DMS 273 (cell line): ENCODE data around the gene FBXO44.

Experiments used
- DNase-seq: peaks from one replicate; lab custom pipeline; 2025; ENCODE audit not compliant: unreplicated experiment; lab: John Stamatoyannopoulos, UW

The FBXO44 gene

DNA sequence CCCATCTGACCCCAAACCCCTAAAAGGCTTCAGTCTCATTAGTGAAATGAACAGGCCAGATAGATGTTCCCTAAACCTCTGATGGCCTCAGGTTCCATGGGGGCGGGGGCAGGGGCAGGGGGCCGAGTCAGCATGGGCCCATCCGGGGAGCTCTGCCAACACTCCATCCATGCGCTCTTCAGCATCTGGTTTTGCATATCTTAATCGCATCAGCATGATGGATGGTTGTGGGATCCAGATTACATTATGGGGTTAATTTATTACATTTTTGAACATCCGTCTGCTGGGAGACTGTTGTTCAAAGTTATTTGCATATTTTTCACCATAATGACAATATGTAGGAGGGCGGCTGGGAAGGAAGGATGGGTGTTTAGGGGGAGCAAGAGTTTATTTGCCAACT is 29.4 kb downstream of the FBXO44 start:
- peak; percentile 46 for DNase-seq

DNA sequence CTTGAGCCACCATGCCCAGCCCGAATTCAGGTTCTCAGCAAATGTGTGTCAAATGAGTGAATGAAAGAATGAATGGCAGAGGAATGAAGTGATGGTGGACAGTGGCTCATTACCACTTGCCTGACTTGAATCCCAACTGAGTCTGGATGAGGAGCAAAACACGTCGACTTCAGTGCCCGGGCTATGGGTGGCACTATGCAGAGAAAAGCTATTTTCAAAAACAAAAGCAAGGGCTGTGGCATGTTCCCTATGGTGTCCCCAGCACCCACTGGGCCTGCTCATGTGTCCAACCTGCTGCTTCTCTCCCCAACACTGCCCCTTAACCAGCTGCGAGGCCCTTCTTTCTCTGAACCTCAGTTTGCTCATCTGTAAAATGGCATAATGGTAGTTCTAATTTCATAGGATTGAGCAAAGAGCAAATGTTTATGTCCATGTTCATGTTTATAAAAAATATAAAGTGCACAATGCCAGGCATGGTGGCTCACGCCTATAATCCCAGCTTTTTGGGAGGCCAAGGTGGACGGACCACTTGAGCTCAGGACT is 30.6 kb downstream of the FBXO44 start:
- no peak for DNase-seq

DNA sequence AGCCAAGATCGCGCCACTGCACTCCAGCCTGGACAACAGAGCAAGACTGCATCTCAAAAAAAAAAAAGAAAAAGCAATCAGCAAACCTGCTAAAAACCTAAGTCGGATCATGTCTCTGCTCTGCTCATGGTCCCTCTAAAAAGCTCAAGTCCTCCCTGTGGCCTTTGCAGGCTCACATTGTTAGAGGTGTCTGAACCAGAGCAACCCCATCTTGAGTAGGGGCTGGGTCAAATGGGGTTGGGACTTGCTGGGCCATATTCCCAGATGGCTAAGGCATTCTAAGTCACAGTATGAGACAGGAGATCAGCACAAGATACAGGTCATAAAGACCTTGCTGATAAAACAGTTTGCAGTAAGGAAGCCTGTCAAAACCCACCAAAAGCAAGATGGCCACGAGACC is 33.8 kb downstream of the FBXO44 start:
- no peak for DNase-seq

DNA sequence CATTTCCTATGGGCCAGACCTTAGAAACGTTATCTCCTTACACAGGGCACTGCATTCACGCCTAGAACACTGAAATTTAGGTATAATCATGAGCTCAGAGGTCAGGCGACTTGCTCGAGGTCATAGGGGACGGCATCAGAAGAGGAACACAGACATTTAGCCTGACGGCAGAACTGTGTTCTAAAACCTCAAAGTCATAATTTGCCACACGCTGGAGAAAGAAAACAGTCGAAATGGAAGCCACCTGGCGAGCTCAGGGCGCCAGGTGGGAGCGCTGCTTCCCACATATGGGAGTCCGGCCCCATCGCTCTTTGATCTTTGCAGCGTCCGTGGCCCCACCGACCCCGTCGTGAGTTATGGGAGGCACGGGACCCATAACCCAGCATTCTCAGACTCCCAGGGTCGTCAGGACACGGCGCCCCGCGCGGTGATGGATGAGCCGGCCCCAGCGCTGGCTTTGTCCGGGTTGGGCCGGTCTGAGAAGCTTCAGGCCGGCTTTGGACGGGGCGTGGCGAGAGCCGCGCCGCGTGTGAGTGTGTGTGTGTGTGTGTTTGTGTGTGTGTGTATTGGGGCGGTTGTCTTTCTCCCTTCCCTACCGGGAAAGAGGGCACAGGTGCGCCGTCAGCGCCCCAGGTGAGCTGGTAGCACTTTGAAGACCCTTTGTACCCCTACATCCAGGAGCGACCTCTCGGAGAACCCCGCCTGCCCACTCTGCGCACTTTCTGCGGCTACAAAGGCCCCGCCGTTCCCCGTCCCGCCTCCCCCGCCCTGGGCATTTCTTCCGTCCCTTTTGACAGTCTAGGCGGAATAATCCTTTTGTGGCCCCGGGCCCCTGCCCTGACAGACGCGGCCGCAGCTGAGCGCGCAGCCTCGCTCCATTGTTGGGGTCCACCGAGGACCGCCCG is 36.0 kb downstream of the FBXO44 start:
- DNase-seq = no peak

DNA sequence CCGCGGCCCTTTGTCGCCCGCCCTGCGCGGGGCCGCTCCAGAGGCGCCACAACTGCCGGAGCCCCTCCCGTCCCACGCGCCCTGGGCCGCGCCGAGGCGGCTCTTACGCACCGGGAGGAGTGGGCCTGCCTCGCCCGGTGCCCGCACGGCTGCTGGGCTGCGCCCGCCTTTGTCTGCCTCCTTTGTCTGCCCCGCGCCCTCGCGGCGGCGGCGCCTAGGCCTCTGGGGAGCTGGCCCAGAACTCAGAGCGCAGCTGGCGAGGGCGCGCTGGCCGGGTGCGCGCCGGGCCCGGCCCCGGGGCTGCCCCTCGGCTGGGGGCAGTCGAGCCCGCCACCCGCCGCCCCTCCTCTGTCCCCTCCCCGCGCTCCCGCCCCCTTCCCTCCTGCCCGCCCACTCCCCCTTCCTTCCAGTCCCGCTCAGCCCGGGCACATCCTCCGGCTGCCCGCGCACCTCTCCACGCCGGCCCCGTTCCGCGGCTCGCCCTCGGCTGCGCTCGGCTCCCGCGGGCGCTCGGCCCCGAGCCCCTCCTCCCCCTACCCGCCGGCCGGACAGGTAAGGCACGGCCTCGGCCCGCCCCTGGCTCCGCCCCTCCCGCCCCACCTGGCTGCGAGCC is 36.7 kb downstream of the FBXO44 start, which contains the start of gene DRAXIN:
Gene DRAXIN, plus strand, starts transcription at position 409 of the 613 bp plus-strand sequence. CDS start 14,549 bp downstream, outside the sequence.
- peak; percentile 51 for DNase-seq

DNA sequence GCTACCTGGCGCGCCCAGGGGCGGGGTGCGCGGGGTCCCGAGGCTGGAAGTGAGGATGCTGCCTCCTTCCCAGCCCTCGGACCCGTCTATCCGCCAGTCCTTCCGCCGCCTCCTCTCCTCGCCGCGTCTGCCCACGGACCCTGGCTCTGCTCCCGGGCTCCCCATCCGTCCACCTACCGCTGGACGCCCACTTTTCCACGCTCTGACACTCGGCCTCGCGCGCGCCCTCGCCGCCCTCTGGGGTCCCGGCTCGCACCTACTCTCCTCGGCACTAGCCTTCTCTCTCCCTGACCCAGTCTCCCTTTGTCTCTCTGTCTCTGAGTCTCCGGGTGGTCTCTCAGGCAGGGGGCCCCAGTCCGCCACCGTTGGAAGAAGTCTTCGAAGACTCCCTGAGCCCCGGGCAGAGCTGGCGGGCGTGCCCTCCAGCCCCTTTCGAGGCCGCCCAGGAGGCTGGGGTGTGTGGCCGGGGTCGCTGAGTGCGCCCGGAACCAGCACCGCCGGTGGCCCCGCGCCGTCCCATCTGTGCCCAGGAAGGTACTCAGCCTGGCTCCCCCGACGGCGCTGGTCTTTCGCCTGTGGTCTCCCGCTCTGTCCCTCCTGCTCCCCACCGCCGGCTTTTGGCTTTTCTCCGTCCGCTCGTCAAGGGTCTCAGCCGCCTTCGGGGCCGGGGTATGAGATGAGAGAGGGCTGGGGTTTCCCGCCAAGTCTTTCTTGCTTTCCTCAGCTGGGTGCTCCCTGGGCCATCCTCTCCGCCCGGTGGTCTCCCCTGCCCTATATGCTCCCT is 37.4 kb downstream of the FBXO44 start:
- no peak for DNase-seq

DNA sequence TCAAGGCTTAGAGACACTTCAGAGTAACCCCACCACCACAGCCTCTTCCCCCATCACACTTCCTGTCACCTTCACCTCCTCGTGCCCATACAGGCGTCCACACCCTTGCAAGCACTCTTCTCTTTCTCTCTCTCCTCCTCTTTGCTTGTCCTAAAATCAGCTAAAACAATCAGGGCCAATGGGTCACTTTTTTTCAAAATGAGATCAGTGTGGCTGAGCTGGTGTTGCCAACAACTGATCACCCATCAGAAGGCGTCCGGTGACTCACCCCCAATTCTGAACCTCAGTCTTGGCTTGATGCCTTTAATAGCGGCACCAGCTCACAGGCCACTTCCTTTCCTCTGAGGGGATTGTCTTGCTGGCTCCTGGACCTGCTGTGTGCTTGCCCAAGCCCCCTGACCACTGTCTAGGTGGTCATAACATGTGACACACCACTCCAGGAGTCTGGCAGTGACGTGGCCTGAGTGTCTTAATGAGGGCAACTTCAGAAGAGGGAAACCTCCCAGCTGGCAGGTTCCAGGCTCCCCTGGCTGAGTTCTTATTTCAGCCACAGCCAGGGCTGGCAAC is 38.4 kb downstream of the FBXO44 start:
- DNase-seq = peak; percentile 61

DNA sequence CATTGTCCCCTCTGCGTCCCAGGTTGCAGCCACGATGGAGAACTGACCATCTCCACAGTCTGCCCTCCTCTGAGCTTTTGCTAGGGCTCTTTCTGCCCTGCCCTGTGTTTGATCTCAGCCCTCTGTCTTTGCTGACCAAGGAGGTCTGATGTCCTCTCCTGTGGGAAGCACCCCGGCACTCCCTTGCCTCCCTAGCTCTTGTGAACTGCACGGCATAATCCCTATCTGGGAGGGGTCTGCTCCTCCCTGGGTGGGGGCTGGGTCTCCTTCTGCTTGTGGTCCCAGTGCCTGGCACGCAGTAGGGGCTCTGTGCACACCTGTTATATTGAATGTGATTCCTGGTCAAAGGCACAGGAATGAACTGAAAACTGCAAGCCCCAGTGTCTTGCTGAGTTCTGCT is 39.2 kb downstream of the FBXO44 start:
- no peak for DNase-seq

DNA sequence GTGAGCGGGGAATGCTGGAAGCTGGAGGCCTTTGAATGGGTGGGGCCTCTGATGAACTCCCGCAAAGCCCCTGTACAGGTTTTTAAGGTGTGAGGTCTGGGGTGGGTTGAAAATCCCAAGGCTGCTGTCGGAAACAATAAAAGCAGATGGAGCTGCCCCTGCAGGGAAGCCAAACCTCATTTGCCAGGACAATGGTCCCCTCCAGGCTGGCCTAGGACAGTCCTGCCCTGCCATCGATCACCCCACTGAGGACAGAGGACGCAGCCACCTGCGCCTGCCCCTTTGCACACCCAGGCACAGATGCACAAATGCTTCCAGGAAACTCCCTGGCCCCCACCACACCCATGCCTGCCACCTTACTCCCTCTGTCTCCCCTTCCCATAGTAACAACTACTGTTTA is 41.2 kb downstream of the FBXO44 start:
- no peak for DNase-seq

DNA sequence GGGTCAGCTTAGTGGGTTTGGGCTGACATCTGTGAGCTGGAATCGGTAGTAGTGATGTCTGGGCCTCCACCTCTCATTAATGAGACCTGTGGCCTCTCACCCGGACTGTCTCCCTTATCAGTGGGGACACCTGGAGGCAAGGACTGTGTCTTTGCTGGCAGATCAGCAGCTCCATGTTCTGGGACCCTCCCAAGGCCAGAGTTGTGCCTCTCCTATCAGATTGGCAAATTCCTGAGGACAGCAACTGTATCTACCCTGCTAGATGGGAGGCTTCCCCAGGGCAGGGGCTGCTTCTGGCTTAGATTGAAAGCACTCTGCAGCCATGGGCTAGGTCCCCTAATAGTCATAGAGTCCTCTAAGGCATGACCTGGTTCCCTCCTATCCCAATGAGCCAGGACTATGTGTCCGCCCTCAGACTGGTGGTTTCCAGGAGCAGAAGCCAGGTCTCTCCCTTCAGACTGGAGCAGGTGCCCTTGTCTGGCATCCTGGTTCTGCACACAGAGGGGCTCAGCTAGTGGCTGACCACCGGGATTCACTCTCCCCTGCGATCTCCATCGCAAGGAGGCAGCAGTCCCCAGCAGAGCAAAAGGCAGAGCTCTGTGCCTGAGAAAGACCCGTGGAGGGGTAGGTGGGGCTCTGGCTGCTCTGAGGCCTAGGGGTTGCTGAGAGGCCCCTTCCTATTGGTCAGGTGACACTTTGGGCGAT is 42.7 kb downstream of the FBXO44 start:
- DNase-seq = no peak

DNA sequence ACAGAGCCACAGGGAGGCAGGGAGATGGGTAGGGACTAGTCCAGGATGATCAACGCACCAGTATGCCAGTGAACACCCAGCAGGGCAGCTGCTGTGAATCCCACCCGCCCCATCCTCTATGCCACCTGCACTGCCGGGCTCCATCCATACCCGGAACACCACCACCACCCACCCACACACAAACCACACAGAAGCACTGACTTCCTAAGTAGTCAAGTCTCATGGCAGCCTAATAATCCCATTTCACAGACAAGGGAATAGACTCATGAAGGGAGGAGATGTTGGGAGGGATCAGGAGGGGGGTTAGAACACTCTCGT is 43.2 kb downstream of the FBXO44 start:
- DNase-seq = no peak

DNA sequence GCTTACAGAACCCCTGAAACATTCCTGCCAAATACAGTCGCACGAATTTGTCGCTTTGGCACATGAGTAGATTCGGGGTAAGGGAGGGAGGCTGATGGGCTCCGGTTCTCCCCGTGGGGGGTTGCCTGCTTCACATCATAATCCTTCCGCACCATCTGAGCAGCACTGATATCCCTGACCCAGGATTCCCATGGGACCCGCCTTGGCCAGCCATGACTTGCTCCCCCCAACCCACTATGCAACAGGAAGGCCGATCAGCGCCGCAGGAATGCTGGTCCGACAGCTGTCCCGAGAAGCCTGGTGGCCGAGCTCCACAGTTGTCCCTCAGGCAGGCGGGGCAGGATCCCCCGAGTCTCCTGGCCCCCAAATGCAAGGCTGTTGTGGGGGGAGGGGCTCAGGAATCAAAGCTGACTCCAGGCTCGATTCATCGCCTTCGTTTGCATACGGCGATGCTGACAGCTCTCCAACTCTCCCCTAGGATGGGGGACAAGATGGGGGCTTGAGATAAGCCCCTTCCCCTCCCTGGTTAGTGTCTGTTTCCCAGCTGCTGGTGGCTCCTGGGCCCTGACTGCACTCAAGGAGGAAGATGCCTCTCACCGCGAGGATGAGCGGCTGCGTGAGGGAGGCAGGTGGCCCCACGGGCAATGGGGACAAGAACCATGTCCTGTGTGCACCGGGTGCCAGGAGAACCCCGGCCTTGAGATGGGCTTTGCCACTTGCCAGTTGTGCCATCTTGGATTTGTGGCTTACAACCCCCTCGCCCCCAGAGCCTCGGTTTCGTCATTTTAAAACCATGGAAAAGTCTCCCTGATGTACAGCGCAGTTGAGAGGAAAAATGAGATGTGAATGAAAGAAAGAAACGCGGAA is 46.2 kb downstream of the FBXO44 start:
- peak; percentile 41 for DNase-seq

DNA sequence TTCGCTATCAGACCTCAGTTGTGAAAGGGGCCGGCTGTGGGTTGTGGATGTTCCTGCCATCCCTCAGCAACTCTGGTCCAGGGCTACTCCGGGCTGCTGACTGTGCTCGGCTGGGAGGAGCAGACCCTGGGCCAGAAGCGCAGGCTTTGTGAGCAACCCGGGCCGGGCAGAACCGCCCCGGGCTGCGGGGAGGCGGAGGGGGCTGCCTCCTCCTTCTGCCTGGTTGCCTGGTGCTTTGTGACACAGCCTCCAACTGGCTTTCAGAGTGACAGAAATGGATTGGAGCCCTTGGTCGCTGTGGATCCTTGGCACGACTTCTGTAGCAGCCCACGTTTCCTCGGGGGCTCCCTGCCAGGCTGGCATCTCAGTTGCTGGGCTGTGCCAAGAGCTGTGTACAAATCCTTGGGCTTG is 46.9 kb downstream of the FBXO44 start:
- DNase-seq = peak; percentile 44

DNA sequence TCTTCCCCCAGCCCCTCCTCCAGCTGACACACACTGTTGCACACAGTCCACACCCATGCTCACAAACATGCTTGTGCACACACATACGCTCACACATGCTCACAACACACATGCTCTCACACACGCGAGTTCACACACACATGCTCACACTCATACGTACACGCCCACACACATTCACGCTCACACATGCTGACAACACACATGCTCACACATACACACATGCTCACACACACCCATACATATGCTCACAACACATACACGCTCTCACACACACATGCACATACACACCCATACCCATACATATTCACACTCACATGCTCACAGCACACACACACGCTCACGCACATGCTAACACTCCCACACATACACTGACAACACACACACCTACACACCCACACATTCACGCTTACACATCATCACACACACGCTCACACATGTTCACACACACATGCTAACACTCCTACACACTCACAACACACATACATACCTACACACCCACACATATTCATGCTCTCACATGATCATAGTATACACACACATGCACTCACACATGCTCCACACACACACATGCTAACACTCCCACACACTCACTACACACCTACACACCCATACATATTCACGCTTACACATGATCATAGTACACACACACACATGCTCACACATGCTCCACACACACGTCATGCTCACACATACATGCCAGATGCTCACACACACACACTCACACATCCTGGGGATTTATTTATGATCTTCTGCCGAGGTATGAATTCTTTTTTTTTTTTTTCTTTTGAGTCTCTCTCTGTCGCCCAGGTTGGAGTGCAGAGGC is 47.5 kb downstream of the FBXO44 start:
- no peak for DNase-seq

DNA sequence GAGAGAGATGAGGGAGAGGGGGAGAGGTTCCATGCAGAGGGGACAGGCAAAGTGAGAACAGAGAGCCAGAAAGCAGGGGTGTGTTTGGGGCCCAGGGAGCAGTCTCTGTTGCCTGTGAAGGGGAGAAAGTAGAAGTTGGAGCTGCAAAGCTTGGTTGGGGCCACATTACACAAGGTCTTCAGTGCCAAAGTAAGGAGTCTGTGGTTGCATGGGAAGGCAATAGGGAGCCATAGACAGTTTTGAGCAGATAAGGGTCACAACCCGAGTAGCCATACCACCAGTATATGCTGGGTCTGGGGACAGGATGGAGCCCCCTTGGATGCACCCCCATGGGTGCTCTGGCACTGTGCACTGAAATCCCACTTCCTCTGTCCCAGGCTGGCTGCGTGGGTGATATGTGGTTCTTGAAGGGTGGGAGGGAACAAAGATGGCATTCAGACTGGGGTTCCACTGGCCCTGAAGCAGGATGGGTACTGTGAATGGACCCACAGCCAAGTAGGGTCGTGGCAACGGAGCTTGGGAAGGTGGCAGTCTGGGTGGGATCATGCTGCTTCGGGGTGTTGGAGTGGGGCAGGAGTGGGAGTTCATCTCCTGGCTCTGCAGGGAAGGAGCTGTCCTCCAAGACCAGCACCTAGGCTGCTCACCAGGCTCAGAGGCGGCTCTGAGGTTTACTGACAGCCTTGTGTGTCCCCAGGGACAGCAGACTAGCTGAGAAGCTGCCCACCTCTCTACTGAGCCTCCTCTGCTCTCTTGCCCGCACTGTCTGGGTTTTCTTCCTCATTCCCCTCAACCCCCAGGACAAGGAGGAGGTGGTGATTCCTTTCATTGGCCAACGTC is 48.9 kb downstream of the FBXO44 start:
- DNase-seq = no peak

DNA sequence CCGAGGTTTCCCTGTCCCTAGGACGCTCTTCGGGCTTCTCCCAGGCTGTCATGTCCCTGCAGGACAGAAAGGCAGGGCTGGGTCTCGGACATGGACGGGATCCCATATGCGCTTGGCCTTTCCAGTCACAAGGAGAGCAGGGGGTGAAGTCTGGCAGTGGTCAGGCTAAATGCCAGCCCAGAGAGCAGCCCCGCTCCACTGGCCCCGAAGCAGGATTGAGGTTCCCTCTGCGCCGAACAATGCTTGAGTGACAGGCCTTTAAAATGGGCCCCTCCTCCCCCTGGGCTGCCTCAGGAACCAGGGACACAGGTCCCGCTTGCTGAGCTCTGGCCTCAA is 49.5 kb downstream of the FBXO44 start:
- DNase-seq = no peak

DNA sequence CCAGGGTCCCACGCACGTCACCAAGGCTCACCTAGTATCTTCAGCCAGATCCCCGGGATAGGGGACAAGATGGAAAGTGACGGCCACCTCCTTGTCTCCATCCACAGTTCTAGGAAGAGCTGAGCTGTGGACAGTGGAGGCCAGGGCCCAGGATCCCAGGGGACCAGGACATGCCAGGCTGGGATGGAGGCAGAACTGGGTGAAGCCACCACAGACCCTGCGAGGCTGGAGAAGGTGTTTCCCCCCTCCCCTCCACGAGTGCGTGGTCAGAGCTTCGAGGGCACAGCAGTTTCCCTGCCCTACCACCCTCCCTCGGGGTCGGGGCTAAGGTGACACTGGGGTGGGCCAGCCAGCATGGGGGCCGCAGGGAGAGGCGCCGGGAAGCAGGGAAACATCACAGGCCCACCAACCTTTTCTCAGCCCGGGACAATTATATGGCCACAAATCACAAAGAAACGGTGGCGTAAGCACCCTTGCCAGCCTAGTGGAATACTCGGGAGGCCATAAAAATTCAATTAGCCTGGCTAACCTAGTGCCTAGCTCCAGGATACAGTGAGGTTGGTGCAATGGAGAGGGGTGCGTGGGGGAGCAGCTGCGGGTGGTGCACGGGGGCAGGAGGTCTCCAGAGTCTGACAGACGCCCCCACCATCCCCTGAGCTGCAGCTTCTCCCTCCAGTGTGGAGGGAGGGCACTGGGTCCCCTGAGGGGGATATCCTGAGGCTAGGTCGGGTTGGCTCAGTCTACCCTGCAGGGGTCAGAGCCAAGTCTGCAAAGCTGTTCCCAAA is 50.2 kb downstream of the FBXO44 start:
- no peak for DNase-seq
